Activated naive CD4-positive, alpha-beta T cell treated with anti-CD3 and anti-CD28 coated beads, Interleukin-2, amount 50 U/mL, for 24 hours (primary cell): ENCODE measurements around the gene HIPK2.
A peak's percentile ranks its signal among the peaks of the same experiment; 100 is the strongest.

ENCODE experiments used
- H3K27ac Mint-ChIP-seq: one replicate; pipeline ENCODE4 v1.8.0; 2021; ENCODE audit warnings: mild to moderate bottlenecking, mixed read lengths
- H3K27me3 Mint-ChIP-seq: one replicate; pipeline ENCODE4 v1.8.0; 2021; ENCODE audit warnings: mixed read lengths
- H3K36me3 Mint-ChIP-seq: one replicate; pipeline ENCODE4 v1.8.0; 2021; ENCODE audit warnings: mixed read lengths
- H3K4me1 Mint-ChIP-seq: one replicate; pipeline ENCODE4 v1.8.0; 2021; ENCODE audit warnings: mixed read lengths
- H3K4me3 Mint-ChIP-seq: one replicate; pipeline ENCODE4 v1.8.0; 2021; ENCODE audit warnings: mild to moderate bottlenecking, mixed read lengths
- H3K9me3 Mint-ChIP-seq: one replicate; pipeline ENCODE4 v1.8.0; 2021; ENCODE audit warnings: mixed read lengths

HIPK2 gene

GRCh38 chr7:139749545-139749944, 28.3 kb downstream of the HIPK2 start:
- no peaks in the 10 kb centered on the region for H3K27me3 Mint-ChIP-seq
- H3K9me3 Mint-ChIP-seq: no peaks in the 10 kb centered on the region
- H3K4me3 Mint-ChIP-seq: no peak overlapping the region
- H3K36me3 Mint-ChIP-seq: peaks cover 3% of the 10 kb centered on the region
- peaks cover 66% of the 10 kb centered on the region for H3K4me1 Mint-ChIP-seq
- no peak overlapping the region for H3K27ac Mint-ChIP-seq

GRCh38 chr7:139748941-139749340, 28.9 kb downstream of the HIPK2 start:
- H3K27me3 Mint-ChIP-seq: no peaks in the 10 kb centered on the region
- no peak overlapping the region for H3K27ac Mint-ChIP-seq
- H3K9me3 Mint-ChIP-seq: no peaks in the 10 kb centered on the region
- H3K36me3 Mint-ChIP-seq: peaks cover 2% of the 10 kb centered on the region
- no peak overlapping the region for H3K4me3 Mint-ChIP-seq
- H3K4me1 Mint-ChIP-seq: peaks cover 65% of the 10 kb centered on the region

GRCh38 chr7:139748373-139748765, 29.4 kb downstream of the HIPK2 start:
- Mint-ChIP-seq H3K4me1 (peaks cover 63% of the 10 kb centered on the region), H3K4me3 (no peak overlapping the region), H3K36me3 (peaks cover 2% of the 10 kb centered on the region), H3K27ac (no peak overlapping the region), H3K9me3 (no peaks in the 10 kb centered on the region), H3K27me3 (no peaks in the 10 kb centered on the region)

- peaks cover 2% of the 10 kb centered on the region for H3K36me3 Mint-ChIP-seq
- H3K9me3 Mint-ChIP-seq: no peaks in the 10 kb centered on the region
- H3K27ac Mint-ChIP-seq: no peak overlapping the region
- H3K4me1 Mint-ChIP-seq: peaks cover 63% of the 10 kb centered on the region
- H3K4me3 Mint-ChIP-seq: no peak overlapping the region
- no peaks in the 10 kb centered on the region for H3K27me3 Mint-ChIP-seq
These were observed 30.0 kb downstream of the HIPK2 start for GRCh38 chr7:139747662-139748372.

GRCh38 chr7:139746652-139747051, 31.1 kb downstream of the HIPK2 start:
- Mint-ChIP-seq H3K4me1 (peaks cover 61% of the 10 kb centered on the region), H3K4me3 (no peak overlapping the region), H3K27me3 (no peaks in the 10 kb centered on the region), H3K9me3 (no peaks in the 10 kb centered on the region), H3K36me3 (peaks cover 2% of the 10 kb centered on the region), H3K27ac (no peak overlapping the region)

- peaks cover 57% of the 10 kb centered on the region for H3K4me1 Mint-ChIP-seq
- H3K27me3 Mint-ChIP-seq: no peaks in the 10 kb centered on the region
- peaks cover 2% of the 10 kb centered on the region for H3K36me3 Mint-ChIP-seq
- no peak overlapping the region for H3K4me3 Mint-ChIP-seq
- H3K9me3 Mint-ChIP-seq: no peaks in the 10 kb centered on the region
- no peak overlapping the region for H3K27ac Mint-ChIP-seq
These were observed 32.1 kb downstream of the HIPK2 start for GRCh38 chr7:139745678-139746143.

GRCh38 chr7:139744768-139745677, 32.8 kb downstream of the HIPK2 start:
- H3K36me3 Mint-ChIP-seq: peaks cover 2% of the 10 kb centered on the region
- H3K27ac Mint-ChIP-seq: no peak overlapping the region
- H3K9me3 Mint-ChIP-seq: no peaks in the 10 kb centered on the region
- H3K4me3 Mint-ChIP-seq: no peak overlapping the region
- no peaks in the 10 kb centered on the region for H3K27me3 Mint-ChIP-seq
- peaks cover 56% of the 10 kb centered on the region for H3K4me1 Mint-ChIP-seq

GRCh38 chr7:139743967-139744767, 33.6 kb downstream of the HIPK2 start:
- peaks cover 2% of the 10 kb centered on the region for H3K36me3 Mint-ChIP-seq
- H3K4me3 Mint-ChIP-seq: no peak overlapping the region

GRCh38 chr7:139743267-139743966, 34.4 kb downstream of the HIPK2 start:
- H3K9me3 Mint-ChIP-seq: no peaks in the 10 kb centered on the region
- peaks cover 2% of the 10 kb centered on the region for H3K36me3 Mint-ChIP-seq
- H3K27ac Mint-ChIP-seq: peak overlapping the region; percentile 53
- H3K27me3 Mint-ChIP-seq: no peaks in the 10 kb centered on the region
- no peak overlapping the region for H3K4me3 Mint-ChIP-seq
- H3K4me1 Mint-ChIP-seq: peaks cover 63% of the 10 kb centered on the region

More at GRCh38 chr7:139743967-139744767, 33.6 kb downstream of the HIPK2 start:
- Mint-ChIP-seq H3K9me3 (no peaks in the 10 kb centered on the region), H3K4me1 (peaks cover 56% of the 10 kb centered on the region), H3K27ac (peak overlapping the region; percentile 74), H3K27me3 (no peaks in the 10 kb centered on the region)

GRCh38 chr7:139741789-139742344, 35.9 kb downstream of the HIPK2 start:
- peaks cover 2% of the 10 kb centered on the region for H3K36me3 Mint-ChIP-seq
- peaks cover 76% of the 10 kb centered on the region for H3K4me1 Mint-ChIP-seq
- no peak overlapping the region for H3K4me3 Mint-ChIP-seq
- no peaks in the 10 kb centered on the region for H3K9me3 Mint-ChIP-seq
- H3K27me3 Mint-ChIP-seq: no peaks in the 10 kb centered on the region
- peak overlapping the region; percentile 57 for H3K27ac Mint-ChIP-seq

GRCh38 chr7:139741239-139741638, 36.6 kb downstream of the HIPK2 start:
- Mint-ChIP-seq H3K9me3 (no peaks in the 10 kb centered on the region), H3K36me3 (peaks cover 2% of the 10 kb centered on the region), H3K4me3 (no peak overlapping the region), H3K27me3 (no peaks in the 10 kb centered on the region), H3K27ac (peak overlapping the region; percentile 57), H3K4me1 (peaks cover 76% of the 10 kb centered on the region)

GRCh38 chr7:139739863-139740597, 37.8 kb downstream of the HIPK2 start:
- H3K27me3 Mint-ChIP-seq: no peaks in the 10 kb centered on the region
- no peak overlapping the region for H3K4me3 Mint-ChIP-seq
- peak overlapping the region; percentile 62 for H3K27ac Mint-ChIP-seq
- peaks cover 4% of the 10 kb centered on the region for H3K36me3 Mint-ChIP-seq
- H3K9me3 Mint-ChIP-seq: no peaks in the 10 kb centered on the region
- H3K4me1 Mint-ChIP-seq: peaks cover 86% of the 10 kb centered on the region

- H3K4me1 Mint-ChIP-seq: peaks cover 85% of the 10 kb centered on the region
- H3K27me3 Mint-ChIP-seq: no peaks in the 10 kb centered on the region
- peak overlapping the region; percentile 39 for H3K27ac Mint-ChIP-seq
These were observed 39.0 kb downstream of the HIPK2 start for GRCh38 chr7:139738772-139739171.

GRCh38 chr7:139738101-139738489, 39.7 kb downstream of the HIPK2 start:
- peak overlapping the region; percentile 73 for H3K4me3 Mint-ChIP-seq
- H3K9me3 Mint-ChIP-seq: no peaks in the 10 kb centered on the region
- no peaks in the 10 kb centered on the region for H3K27me3 Mint-ChIP-seq
- peaks cover 2% of the 10 kb centered on the region for H3K36me3 Mint-ChIP-seq
- peak overlapping the region; percentile 83 for H3K27ac Mint-ChIP-seq
- H3K4me1 Mint-ChIP-seq: peaks cover 83% of the 10 kb centered on the region

More at GRCh38 chr7:139738772-139739171, 39.0 kb downstream of the HIPK2 start:
- Mint-ChIP-seq H3K9me3 (no peaks in the 10 kb centered on the region), H3K36me3 (peaks cover 2% of the 10 kb centered on the region), H3K4me3 (no peak overlapping the region)
